Measurements from ENCODE around the gene EVX1.

Gene EVX1

GRCh38 chr7:27205325-27206280, 37.0 kb upstream of the EVX1 start:
- no peak for DNase-seq (ENCODE audit: low spot score)

GRCh38 chr7:27207348-27207985, 35.1 kb upstream of the EVX1 start:
- DNase-seq (ENCODE audit: low spot score), result no peak

DNA sequence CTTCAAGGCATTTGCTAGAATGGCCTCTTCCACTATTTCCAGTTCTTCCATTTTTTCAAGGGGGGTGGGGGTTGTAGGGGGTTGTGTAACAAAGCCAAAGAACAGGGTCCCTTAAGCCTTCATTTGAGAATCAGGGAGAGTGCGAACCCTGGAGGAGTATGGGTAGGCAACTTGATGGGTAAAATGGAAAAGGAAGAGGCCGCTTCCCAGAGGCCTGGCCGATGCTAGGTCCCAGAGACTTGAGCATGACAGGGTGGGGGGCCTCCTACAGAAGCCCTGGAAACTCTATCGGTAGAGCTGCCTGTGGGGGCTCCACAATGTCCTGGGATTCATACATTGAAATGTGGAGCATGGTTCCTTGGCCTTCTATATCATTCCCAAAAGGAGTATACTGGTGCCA, 33.6 kb upstream of the EVX1 start:
- no peak for DNase-seq (ENCODE audit: low spot score)

GRCh38 chr7:27209933-27210440, 32.6 kb upstream of the EVX1 start:
- no peak for DNase-seq (ENCODE audit: low spot score)

GRCh38 chr7:27210441-27211083, 32.0 kb upstream of the EVX1 start:
- peak; percentile 88 for DNase-seq (ENCODE audit: low spot score)

DNA sequence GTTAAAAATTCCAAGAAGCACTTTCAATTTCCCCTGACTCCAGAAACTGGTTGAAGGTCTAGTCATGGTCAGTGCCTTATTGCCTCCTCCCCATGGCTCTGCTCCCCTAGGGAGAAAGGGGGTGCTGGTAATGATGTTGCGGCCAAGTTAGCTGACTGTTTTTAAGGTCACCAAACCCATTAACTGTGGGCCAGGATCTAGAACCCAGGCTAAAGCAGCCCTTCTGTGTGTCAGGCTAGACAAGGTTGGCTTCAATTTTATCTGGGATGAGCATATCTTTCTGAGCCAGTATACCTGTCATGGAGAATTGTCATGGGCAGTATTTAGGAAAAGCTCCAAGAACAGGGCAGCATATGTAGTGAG, 31.5 kb upstream of the EVX1 start:
- no peak for DNase-seq (ENCODE audit: low spot score)

GRCh38 chr7:27211764-27212204, 30.8 kb upstream of the EVX1 start:
- DNase-seq (ENCODE audit: low spot score), result no peak

DNA sequence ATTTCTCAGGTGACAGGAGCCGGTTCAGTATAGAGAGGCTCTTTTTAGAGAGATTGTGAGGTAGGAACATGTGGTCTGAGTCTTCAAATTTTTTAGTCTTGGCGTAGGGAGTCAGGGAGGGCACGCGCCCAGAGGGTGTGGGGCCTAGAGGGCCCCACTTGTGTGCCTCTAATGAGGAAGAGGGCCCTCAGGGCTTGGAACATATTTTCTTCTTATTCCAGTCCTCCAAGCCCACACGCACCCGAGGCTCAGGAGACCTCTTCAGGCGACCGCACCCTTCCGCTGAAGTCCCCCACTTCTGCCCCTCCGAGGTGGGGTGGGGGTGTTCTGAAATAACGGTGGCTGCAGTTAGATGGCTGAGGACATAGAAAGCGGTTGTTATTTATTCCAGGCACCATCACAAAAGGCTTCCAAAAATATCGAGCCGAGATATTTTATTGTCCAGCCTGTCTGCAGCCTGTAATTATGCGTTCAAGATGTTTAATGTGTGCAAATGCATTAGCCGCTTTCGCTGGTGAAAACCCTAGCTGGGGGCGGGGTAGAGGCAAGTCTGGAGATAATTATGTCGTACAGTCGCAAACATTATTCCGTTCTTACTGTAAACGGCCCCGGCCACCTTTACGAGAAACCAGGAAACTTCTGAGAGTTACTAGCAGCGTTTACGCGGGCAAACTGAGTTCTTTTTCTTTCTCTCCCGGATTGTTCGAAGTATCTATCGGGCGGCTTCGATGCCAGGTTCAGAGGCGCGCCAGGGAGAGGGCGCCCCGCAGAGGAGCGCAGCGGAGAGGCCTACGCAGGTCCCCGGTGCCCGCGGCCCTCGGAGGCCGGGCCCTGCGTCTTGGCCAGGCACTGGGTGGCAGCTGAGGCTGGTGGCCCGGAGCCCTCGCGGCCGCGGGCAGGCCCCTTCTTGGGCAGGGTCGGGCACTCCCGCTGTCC, 29.8 kb upstream of the EVX1 start:
- no peak for DNase-seq (ENCODE audit: low spot score)

DNA sequence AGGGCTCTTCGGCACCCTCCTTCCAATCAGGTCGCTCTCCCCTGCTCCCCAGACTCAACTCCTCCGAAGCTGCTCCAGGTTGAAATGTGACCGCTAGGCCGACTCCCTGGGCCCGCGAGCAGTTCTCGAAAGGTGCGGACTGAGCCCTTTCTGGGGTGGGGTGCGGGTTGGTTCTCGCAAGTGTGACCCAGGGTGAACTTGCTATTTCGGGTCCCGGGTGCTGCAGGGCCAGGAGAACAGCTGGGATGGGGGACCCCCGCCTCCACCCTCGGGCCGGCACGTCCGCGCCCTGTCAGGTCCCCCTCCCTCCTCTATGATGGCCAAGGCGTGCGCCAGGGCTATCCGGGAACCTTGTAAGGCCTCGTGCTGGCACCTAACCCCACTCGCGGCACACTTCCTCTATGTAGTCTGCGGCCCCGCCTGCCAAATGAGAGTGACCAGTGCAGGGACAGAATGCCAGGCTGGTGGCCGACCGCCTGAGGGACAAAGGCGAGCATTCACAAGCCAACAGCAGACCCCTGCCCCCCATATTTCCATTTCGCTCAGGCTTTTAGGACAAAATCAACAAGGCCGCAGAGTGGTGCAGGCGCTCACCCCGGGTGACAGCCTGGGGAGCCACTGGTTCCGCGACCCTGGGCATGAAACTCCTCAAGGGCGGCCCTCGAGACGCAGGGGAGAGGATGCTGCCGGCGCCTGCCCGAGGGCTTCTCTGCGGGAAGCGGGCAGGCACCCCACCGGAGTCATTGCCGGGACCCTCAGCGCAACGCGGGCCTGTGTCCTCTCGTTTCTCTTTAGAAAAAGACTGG, 29.0 kb upstream of the EVX1 start:
- DNase-seq (ENCODE audit: low spot score), result no peak

DNA sequence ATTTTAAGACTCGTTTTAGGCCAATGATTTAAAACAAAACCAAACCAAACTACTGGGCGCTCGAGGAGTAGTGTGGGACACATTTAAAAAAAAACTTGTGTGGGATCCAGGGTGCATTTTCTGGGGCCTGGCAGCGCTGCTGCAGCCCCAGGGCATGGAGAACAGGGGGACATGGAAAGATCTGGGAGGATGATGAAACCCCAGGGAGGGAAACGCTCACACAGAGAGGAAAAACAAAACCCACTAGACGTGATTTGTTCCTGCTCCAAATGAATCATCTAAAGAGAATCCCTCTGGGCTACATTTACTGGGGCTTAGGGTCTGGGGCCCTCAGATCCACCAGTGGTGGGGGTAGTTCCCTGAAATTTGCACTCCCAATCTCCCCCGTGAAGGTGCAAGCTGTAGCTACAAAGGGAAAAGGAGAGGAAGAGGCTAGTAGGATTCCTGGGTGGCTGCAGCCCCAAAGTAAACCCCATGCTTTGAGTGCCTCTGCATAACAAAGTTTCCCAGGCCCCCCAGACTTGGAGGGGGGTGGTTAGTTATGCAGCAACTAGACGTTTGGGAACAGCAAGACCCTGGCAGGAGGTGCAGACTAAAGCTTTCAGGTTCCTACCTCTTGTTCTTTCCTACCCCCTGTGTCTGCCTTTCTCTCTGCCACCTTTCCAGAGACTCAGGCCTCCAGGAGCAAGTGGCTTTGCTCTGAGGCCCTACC, 28.2 kb upstream of the EVX1 start:
- DNase-seq (ENCODE audit: low spot score), result no peak

- no peak for DNase-seq (ENCODE audit: low spot score)
Measured at GRCh38 chr7:27215356-27215755, 27.2 kb upstream of the EVX1 start.

- DNase-seq (ENCODE audit: low spot score), result no peak
Measured at GRCh38 chr7:27217951-27218350, 24.7 kb upstream of the EVX1 start.

DNA sequence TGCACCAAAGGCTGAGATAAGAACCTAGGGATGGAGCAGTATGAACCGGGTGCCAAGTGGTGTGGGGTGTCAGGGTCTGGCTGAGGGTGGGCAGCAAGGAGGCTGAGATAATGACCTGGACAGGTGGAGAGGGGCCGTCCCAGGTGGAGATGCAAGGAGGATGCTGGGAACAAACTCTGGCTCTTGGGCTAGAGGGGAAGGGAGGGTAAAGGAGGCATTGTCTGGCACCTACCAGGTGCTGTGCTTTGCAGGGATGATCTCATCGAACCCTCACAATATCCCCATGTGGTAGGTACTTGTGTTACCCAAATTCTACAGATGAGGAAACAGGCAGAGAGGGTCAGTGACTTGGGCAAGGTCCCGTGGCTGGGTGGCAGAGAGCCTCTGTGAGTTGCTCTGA, 22.8 kb upstream of the EVX1 start:
- DNase-seq (ENCODE audit: low spot score), result no peak

GRCh38 chr7:27220440-27220955, 22.1 kb upstream of the EVX1 start:
- DNase-seq (ENCODE audit: low spot score), result no peak

DNA sequence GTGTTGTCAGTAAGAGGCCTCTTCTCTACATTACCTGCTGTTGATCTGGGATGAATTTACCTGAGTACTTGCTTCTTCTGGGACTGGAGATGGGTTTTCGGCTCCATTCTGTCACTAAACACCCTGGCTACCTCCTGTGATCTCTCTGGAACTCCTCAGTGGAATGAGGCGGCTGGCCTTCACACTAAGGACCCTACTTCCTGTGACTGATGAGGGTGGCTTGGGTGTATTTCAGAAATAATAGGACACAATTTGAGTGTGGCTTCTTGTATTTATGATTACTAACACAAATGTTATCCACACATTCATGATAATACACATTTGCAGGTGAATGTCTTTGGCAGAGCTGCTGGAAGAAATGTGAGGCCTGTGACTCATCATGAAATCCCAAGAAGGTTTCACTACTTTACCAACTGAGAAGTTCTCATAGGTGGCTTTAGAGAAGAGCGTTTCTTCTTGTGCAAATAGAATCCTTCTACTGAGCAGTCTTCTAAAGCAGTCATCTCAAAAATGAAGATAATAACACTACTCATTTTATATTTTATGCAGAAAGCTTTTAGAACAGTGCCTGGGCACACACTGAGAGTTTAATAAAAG, 21.3 kb upstream of the EVX1 start:
- DNase-seq (ENCODE audit: low spot score), result no peak

- DNase-seq (ENCODE audit: low spot score), result no peak
Measured at GRCh38 chr7:27223941-27224575, 18.5 kb upstream of the EVX1 start.

DNA sequence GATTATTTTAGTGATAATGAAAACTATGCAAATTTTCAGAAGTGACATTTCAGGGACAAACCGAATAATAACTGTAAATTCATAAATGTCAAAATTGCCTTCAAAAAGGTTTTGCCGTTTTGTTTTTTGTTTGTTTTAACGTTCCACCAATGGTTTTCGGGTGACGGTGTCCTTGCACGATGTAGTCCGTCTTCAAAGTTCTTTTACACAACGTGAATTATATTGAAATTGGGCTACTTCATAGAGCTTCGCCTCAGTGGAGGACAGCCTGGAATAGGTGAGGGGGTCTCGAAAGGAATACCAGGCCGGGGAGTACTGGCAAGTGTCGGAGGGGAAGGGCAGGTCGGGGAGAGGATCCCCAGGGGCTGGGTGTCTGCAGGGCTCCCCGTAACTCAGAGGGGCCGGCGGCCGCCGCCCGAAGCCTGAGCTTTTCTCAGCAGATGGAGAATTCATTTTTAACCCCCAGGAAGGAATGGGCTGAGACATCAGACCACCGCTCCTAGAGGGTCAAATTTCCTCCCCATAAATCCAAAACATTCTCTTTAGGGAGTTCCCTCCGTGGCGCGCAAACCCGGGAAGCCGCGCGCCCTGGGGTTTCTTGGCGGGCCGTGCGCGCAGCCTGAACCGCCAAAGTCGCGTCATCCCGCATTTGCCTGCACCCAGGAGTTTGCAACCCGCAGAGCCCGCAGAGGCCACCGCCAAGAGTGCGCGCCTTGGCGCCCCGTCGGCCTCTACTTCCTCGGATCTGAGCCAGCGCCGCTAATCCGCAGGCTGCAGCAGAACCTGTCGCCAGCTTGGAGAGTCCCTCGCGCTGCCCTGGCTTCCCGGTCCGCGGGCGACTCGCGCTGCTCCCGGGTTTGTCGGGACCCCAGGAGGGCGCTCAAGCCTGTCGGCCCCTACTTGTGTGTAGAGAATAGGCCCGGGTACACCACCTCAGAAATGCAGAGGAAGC, 17.3 kb upstream of the EVX1 start:
- DNase-seq (ENCODE audit: low spot score), result no peak

GRCh38 chr7:27229448-27229847, 13.2 kb upstream of the EVX1 start:
- no peak for DNase-seq (ENCODE audit: low spot score)
